HCT116 (cell line): ENCODE data around the gene ANKRD13C.

Source experiments
- CTCF ChIP-seq, 3 experiments: fragments of 200-600 bp in 1 of 3; sonication (generic) in 1 of 3; IDR thresholded peaks in 2 of 3; conservative IDR thresholded peaks in 1 of 3; 2 replicates each; pipeline ENCODE4 v1.5.1; 2012 to 2017; ENCODE audit warnings: low read depth in 2 of 3, low read length in 2 of 3, antibody characterized with exemption in 1 of 3, borderline replicate concordance in 1 of 3, control low read depth in 1 of 3, mild to moderate bottlenecking in 1 of 3, mixed read lengths in 1 of 3, mixed run types in 1 of 3, moderate library complexity in 1 of 3; ENCODE audit not compliant: insufficient read depth in 1 of 3
- EGR1 ChIP-seq: IDR thresholded peaks from 2 replicates; pipeline ENCODE4 v1.6.1; 2012; ENCODE audit warnings: low read depth
- SP1 ChIP-seq: IDR thresholded peaks from 2 replicates; pipeline ENCODE4 v1.6.1; 2012; ENCODE audit warnings: low read depth
- SRF ChIP-seq: IDR thresholded peaks from 2 replicates; pipeline ENCODE4 v1.6.1; 2012; ENCODE audit warnings: low read depth
- ZBTB33 ChIP-seq: IDR thresholded peaks from 2 replicates; pipeline ENCODE4 v1.6.1; 2011; ENCODE audit warnings: mild to moderate bottlenecking, low read length, moderate library complexity; ENCODE audit not compliant: insufficient replicate concordance; ENCODE audit errors: extremely low read depth

DNA sequence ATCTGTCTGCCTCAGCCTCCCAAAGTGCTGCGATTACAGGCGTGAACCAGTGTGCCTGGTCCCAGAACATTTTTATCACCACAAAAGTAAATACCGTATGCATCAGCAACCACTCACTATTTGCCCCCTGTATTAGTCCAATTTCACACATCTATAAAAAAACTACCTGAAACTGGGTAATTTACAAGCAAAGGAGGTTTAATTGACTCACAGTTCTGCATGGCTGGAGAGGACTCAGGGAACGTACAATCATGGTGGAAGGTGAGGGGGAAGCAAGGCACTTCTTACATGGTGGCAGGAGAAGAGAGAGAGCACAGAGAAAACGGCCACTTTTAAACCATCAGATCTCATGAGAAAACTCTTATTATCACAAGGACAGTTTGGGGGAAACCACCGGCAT lies 31.0 kb upstream of the ANKRD13C start:
- TF ChIP-seq ZBTB33 (no peak), EGR1 (no peak), CTCF (IDR thresholded peaks at IDR 0.05 in 2 of 3, conservative IDR thresholded peaks at IDR 0.05 in 1 of 3; ENCODE audit: borderline replicate concordance in 1 of 3, insufficient read depth in 1 of 3, low read depth in 2 of 3, low read length in 2 of 3) (no peak), SRF (no peak), SP1 (no peak)
